HT1080 (cell line): ENCODE data around the gene OGFR. TPM values are rescaled to one million over a fixed set of nuclear protein-coding genes. Genes with fewer than 3 reads are reported as not detected.

Experiments
- DNase-seq: peaks from one replicate; pipeline ENCODE4 v3.0.0-alpha.2; 2015; ENCODE audit warnings: low read depth
- total RNA-seq: library from RNA; depleted of rRNA; stranded (reverse); fragments of >200 nt; shearing (Covaris generic); gene quantifications from 2 replicates; pipeline ENCODE4 v1.2.3, GENCODE V29; 2014

OGFR gene
- total RNA-seq, 1 experiment from 2014 or later: 86.7 TPM

DNA sequence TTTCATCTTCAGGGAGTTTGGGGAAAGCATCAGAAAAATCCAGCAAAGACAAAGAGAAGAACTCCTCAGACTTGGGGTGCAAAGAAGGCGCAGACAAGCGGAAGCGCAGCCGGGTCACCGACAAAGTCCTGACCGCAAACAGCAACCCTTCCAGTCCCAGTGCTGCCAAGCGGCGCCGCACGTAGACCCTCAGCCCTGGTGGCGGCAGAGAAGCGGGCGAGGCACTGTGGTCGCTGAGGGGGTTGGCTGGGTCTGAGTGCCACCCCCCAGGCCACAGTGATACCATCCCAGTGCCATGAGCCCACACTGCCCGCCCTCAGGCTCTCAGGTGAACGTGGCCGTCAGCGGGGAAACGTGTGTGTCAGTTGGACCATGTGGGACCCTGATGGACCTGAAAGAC, 5.2 kb upstream of the OGFR start:
- DNase-seq: no peak

DNA sequence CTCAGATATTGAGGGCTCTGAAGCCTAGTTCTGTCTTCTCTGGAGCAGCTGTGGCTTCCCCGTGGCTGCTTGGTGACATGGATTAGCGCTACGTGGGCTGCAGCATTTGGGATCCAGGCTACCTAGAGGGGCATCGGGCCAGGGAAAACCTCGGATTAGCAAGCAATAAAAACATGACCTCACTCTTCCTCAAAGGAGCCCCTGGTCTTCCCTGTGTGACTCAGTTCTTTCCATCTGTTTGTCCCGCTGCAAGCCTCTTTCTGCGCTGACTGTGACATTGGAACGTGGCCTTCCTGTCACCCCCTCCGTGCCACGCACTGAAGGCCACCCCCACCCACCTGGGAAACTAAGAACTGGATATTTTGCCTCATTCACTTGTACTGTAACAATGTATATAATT, 4.8 kb upstream of the OGFR start:
- no peak for DNase-seq

DNA sequence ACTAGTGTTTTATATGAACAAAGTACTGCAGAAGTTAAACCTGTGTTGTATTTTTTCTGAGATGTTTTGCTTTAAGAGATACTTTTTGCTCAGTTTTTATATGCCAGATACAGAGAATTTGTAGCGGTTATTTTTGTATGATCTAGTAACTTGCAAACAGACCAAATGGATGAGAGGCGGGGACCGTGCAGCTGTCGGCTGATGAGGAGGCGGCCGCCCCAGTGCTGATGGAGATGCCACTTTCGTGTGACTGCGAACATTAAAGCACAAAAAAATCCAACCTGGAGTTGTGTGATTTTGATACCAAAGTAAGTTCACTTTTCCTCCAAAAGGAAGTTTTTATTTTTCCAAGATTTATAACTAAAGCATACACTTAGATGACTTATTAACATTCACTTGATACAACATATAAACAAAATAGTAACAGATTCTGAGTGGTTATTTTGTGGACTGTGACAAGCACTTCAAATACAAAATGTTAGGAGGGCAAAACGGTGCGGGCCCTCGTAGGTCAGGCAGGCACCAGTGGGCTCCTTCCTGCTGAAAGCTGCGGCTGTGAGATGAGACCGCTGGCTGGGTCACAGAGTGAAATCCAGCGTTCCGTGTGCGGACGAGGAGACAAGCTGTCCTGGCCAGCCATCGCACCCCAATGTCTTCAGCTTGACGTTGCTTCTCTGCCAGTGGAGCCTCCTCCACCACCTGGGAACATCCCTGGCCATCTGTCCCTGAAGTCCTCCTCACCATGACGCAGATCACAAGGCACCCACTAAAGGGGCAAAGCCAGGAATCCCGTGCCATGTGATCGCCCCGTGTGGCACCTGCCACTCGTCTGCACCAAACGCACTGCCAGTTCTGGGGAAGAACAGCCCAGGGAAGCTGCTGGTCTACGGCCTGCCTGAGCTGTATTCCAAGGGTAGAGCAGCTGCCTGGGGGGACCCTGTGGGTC, 4.0 kb upstream of the OGFR start:
- DNase-seq: no peak

DNA sequence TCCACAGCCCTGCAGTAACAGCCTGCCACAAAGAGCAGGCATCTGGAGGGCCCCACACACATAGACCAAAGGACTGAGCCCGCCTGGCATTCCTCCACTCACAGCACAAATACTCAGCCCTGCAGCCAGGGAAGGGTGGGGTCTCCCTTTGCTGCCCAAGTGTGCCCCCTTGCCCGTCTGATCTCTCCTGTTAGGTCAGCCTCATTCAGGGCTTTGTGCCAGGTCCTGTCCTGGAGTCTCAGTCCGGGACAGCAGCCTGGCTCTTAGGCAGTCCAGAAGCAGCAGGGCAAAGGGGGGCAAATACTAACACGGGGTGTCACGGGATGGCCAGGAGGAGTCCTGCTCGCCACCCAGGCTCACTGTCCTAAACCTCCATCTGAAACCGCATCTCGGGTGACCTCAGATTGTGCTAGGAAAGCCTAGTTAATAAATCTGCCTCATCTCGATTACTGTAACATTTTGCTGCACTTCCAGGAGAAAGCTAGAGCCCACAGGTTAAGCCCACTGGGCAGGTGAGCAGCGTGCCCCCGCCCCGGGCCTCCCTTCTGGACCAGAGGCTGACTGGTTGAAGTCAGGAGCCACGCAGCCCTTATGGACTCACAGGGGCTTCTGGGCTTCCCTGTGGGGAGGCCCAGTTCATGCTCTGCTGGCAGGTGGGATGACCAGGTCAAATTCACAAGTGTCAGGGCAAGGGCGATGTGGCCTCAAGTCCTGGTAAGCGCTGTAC, 3.2 kb upstream of the OGFR start:
- no peak for DNase-seq

DNA sequence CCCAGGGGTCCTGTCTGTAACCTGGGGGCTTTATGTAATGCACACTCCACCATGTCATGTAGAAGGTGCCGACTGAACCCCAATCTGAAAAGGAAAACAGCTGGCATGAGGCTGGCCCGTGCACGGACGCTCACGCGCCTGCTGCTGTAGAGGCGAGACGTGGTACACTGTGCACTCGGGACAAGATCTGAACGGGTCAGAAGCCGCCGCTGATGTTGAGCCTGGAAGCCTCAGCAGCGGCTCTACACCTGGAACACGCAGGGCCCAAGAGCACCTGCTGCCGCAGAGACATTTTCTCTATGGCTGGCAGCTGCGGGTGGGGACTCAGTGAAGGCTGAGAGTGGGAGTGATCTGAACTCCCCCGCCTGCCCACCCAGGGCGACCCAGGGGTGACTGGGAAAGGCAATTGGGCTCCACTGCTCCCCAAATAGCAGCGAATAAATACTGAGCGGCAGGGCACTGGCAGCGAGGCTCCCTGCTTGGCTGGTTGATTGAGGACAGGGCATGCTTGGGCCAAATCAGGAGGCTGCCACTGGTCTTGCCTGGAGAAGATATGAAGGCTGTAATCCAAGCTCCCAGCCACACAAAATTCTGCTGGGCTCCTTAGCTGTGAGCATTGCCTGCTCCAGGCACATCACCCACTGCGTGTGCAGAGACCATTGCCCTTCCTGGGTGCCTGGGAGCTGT, 2.5 kb upstream of the OGFR start:
- DNase-seq: no peak

DNA sequence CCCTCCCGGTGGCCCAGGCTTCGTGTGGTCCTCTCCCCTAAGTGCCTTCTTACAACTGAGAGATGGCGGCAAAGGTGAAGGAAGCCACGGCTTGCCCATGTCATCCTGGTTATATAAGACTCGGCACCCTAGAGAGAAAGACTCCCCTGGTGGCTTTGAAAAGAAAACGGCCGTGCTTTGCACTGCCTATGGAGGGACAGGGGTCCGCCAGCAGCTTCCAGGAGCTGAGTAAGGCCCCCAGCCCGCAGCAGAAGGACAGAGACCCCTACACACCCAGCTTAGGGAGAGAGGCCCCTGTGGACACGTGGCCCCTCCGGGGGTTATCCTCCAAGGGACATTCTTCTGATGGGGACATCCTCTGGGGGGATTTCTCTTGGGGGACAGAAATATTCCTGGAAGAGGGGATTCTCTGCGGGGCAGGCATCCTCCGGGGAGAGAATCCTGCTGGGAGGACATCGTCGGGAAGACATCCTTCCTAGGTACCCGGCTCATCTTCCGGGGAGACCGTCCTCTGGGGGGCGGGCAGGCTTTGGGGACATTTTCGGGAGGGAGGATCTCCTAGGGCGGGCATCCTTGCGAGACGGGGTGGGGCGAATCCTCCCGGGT, 511 bp upstream of the OGFR start:
- no peak for DNase-seq

DNA sequence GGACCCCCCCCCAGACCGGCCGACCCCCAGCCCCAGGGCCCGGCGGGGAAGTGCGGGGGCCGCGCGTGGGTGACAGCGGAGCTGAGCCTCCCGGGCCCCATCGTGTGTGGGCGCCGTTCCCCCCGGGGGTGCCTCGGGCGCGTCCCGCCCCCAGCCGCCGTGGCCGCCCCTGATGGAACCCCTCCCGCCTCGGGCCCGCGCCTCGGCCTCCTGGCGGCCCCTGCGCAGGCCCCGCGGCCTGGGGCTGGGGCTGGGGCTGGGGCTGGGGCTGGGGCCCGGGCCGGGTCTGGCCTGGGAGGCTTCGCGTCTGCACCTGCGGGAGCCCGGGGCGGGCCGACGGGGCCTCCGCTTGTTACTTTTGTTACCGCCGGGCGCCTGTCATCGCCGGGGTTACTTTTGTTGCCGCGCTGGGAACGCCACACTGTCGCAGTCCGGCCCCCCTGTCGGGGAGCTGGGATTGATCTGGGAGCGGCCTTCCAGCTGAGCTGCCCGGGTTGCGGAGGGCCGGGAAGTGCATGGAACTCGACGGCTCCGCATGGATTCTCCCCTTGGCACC, 598 bp downstream of the OGFR start:
- no peak for DNase-seq

DNA sequence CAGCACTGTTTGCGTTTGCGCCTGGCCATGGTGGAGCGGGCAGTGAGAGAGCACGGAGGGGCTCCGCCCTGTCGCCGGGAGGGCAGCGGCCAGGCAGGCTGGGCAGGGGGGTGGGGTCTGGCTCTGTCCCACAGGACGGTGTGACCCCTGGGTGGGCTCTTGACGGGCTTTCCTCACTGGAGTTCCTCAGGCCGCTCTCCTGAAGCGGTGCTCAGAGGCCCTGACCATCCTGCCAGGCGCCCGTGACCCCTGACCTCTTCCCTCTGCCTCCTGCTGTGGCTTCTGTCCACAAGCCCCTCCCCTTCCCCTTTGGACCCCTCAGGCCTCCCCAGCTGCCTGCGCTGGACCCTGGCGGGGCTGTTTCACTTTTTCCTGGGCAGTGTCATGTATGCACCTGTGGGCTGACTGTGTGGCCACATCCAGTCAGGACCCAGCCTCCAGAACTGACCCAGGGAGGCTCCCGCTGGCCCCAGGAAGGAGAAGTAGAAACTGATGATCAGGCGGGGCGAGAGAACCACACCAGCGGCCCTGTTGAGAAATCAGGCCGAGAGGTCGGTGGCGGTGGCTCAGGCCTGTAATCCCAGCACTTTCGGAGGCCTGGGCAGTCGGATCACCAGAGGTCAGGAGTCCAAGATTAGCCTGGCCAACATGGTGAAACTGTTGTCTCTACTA, 1.2 kb downstream of the OGFR start:
- no peak for DNase-seq

DNA sequence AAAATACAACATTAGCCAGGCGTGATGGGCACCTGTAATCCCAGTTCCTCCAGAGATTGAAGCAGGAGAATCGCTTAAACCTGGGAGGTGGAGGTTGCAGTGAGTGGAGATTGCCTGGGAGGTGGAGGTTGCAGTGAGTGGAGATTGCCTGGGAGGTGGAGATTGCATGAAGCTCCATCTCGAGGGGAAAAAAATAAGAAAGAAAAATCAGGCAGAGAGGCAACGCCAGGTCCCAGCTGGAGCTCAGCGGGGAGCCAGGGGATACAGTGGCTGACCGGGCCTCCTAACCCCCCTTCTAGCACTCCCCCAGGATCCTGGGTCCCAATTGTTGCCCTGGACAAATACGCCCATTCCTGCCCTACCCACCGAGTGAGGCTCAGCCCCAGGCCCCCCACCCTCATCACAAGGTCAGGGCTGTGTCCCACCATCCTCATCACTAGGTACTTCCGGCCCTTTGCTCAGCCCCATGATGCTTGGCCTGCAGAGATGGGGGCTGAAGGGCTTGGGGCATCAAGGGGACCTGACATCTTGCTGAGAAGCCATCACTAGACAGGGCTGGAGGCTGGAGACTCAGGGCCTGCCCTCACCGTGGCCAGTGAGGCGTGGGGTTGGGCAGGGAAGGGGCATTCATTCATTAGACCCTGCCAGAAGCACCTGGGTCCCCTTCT, 1.9 kb downstream of the OGFR start:
- no peak for DNase-seq

DNA sequence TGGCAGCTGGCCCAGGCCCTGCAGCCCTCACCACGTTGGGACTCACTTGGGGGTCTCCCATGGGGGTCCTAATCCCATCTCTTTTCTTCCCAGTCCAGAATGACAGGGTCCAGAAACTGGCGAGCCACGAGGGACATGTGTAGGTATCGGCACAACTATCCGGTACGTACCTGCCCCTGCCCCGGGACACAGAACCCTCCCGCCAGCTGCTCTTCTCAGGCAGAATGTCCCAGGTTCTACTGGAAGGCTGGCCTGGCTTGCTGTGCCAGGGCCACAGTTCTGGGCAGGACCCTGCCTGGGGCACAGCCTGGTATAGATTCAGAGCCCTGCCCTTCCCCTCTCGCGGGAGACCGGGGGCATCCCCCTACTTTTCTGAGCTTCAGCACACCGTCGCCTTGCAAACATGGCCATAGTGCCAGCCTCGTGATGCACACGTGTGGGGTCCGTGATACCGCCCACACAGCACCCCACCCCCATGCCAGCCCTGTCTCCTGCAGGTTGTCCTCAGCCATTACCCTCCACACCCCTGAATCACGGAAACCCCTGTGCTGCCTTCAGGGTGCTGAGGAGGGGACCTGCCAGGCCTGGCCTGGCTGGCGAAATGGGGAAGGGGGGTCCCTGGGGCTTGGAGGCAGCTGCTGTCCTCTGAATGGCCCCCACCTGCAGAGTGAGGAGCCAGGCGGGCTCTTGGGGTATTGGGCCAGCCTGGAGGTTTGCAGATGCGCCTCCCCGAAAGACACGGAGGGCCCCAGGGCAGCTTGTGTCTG, 3.0 kb downstream of the OGFR start:
- DNase-seq: no peak

DNA sequence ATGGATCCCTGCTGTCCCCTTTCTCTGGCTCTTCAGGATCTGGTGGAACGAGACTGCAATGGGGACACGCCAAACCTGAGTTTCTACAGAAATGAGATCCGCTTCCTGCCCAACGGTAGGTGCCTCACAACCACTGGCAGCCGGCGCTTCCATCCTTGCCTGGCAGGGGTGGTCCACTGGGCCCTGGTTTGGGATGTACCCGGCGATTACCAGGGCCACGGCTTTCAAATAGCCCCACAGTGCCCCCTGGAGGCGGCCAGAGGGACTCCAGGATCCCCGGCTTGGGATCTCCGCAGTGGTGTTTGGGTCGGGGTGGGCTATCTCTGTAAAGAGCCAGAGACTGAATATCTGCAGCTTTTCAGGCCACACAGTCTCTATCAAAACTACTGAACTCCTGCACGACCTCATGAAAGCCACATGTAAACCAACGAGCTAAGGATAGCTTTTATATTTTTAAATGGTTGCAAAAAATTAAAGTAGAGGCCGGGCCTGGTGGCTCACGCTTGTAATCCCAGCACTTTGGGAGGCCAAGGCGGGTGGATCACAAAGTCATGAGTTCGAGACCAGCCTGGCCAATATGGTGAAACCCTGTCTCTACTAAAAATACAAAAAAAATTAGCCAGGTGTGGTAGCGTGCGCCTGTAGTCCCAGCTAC, 3.7 kb downstream of the OGFR start:
- DNase-seq: peak; percentile 60

DNA sequence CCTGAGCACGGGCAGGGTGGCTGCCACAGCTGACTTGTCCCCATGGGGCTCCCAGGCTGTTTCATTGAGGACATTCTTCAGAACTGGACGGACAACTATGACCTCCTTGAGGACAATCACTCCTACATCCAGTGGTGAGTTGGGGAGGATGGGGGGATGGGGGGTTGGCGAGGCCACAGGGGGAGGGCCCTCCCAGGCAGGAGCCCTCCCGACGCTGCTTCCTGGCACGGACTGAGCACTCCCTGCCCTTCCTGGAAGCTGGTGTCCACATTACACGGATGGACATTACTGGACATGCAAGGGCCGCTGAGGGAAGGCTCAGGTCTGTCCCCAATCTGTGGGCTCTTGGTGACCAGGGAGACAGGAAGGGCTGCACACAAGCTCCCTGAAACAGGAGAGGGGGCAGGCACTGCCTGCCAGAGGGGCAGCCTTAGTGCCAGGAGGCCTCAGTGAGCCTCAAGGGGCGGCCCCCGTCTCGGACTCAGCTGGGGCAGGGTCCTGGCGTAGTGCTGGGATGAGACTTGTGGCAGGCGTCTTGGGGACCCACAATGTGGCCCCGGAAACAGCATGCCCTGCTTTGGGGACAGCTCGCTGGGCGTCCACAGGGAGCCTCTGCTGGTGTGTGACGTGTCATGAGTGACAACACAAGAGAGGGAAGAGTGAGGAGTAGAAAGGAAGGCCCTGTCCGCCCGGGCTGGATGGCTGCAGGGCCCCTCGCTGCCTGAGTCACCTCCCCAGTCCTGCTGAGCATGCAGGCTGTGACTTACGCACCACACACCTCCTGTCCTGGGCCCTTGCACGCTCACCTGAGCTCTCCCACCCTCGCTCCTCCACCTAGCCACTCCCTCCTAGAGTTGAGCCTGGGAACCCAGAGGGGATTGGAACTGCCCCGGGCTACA, 5.1 kb downstream of the OGFR start:
- DNase-seq: no peak

DNA sequence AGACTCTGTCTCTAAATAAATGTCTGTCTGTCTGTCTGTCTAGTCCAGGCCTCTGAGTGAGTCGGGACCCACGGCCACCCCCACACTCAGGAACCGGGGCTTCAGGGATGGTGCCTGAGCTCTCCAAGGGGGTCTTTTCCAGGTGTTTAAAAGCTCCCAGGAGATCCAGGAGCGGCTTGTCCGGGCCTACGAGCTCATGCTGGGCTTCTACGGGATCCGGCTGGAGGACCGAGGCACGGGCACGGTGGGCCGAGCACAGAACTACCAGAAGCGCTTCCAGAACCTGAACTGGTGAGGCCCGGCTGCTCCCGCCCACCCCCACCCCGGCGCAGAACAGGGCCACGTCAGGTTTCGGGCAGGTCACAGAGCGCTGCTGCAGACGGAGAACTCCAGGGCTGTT, 6.7 kb downstream of the OGFR start:
- DNase-seq: no peak

DNA sequence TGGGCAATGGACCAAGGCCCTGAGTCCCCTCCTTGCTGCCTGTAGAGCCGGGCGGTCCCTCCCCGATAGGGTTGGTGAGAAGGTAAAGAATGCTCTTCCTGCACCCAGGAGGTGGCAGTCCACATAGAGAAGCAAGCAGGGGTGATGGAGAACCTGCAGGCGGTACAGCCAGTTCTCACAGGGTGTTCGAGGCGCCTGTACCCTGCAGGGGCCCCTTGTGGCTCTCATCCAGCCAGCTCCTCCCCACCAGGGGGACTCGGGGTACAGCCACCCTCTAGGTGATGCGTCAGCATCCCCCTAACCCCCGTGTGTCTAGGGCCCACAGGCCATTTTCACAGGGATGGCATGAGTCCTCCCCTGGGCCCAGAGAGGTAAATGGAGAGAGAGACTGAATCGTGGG, 7.1 kb downstream of the OGFR start:
- DNase-seq: no peak

DNA sequence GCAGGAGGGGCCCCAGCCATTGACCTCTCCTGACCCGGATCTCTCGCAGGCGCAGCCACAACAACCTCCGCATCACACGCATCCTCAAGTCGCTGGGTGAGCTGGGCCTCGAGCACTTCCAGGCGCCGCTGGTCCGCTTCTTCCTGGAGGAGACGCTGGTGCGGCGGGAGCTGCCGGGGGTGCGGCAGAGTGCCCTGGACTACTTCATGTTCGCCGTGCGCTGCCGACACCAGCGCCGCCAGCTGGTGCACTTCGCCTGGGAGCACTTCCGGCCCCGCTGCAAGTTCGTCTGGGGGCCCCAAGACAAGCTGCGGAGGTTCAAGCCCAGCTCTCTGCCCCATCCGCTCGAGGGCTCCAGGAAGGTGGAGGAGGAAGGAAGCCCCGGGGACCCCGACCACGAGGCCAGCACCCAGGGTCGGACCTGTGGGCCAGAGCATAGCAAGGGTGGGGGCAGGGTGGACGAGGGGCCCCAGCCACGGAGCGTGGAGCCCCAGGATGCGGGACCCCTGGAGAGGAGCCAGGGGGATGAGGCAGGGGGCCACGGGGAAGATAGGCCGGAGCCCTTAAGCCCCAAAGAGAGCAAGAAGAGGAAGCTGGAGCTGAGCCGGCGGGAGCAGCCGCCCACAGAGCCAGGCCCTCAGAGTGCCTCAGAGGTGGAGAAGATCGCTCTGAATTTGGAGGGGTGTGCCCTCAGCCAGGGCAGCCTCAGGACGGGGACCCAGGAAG, 7.7 kb downstream of the OGFR start:
- DNase-seq: no peak

DNA sequence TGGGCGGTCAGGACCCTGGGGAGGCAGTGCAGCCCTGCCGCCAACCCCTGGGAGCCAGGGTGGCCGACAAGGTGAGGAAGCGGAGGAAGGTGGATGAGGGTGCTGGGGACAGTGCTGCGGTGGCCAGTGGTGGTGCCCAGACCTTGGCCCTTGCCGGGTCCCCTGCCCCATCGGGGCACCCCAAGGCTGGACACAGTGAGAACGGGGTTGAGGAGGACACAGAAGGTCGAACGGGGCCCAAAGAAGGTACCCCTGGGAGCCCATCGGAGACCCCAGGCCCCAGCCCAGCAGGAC, 8.2 kb downstream of the OGFR start:
- no peak for DNase-seq

DNA sequence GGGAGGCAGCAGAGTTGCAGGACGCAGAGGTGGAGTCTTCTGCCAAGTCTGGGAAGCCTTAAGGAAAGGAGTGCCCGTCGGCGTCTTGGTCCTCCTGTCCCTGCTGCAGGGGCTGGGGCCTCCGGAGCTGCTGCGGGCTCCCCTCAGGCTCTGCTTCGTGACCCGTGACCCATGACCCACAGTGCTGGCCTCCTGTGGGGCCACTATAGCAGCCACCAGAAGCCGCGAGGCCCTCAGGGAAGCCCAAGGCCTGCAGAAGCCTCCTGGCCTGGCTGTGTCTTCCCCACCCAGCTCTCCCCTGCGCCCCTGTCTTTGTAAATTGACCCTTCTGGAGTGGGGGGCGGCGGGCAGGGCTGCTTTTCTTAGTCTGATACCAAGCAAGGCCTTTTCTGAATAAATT, 9.0 kb downstream of the OGFR start:
- DNase-seq: no peak
